ENCODE data around the gene ACSL3.
"Not testable (repeated sequence)": the region's sequence is repeated elsewhere in the genome, so short reads cannot be mapped to it uniquely, and the experiment has no call there.

ACSL3 gene

GRCh38 chr2:222851956-222852617 lies 8.7 kb upstream of the ACSL3 start:
- DNase-seq (ENCODE audit: low read depth), result no peak

- DNase-seq (ENCODE audit: low read depth), result peak; percentile 21
These were observed 5.8 kb upstream of the ACSL3 start for GRCh38 chr2:222854773-222855700.

- DNase-seq (ENCODE audit: low read depth), result peak; percentile 87
These were observed 837 bp upstream of the ACSL3 start for GRCh38 chr2:222859786-222860612.

- DNase-seq (ENCODE audit: low read depth), result peak; percentile 29
These were observed 722 bp downstream of the ACSL3 start for GRCh38 chr2:222861411-222862105.

GRCh38 chr2:222862106-222862908 lies 1.5 kb downstream of the ACSL3 start:
- peak; percentile 63 for DNase-seq (ENCODE audit: low read depth)

- DNase-seq (ENCODE audit: low read depth), result peak; percentile 51
These were observed 2.2 kb downstream of the ACSL3 start for GRCh38 chr2:222862909-222863544.

GRCh38 chr2:222864296-222864695 lies 3.5 kb downstream of the ACSL3 start:
- peak; percentile 69 for DNase-seq (ENCODE audit: low read depth)

- DNase-seq (ENCODE audit: low read depth), result no peak
These were observed 4.5 kb downstream of the ACSL3 start for GRCh38 chr2:222865301-222865700.

- DNase-seq (ENCODE audit: low read depth), result no peak
These were observed 5.6 kb downstream of the ACSL3 start for GRCh38 chr2:222866358-222866960.

GRCh38 chr2:222868560-222869251 lies 7.9 kb downstream of the ACSL3 start:
- not testable (repeated sequence) for DNase-seq (ENCODE audit: low read depth)

- DNase-seq (ENCODE audit: low read depth), result no peak
These were observed 8.4 kb downstream of the ACSL3 start for GRCh38 chr2:222869252-222869560.

- no peak for DNase-seq (ENCODE audit: low read depth)
These were observed 10.5 kb downstream of the ACSL3 start for GRCh38 chr2:222871291-222871690.

- no peak for DNase-seq (ENCODE audit: low read depth)
These were observed 11.7 kb downstream of the ACSL3 start for GRCh38 chr2:222872551-222872950.

GRCh38 chr2:222875482-222875881 lies 14.6 kb downstream of the ACSL3 start:
- no peak for DNase-seq (ENCODE audit: low read depth)

- no peak for DNase-seq (ENCODE audit: low read depth)
These were observed 16.1 kb downstream of the ACSL3 start for GRCh38 chr2:222876947-222877346.

GRCh38 chr2:222877556-222878300 lies 16.9 kb downstream of the ACSL3 start:
- DNase-seq (ENCODE audit: low read depth), result no peak

GRCh38 chr2:222878301-222878876 lies 17.6 kb downstream of the ACSL3 start:
- no peak for DNase-seq (ENCODE audit: low read depth)

- DNase-seq (ENCODE audit: low read depth), result peak; percentile 82
These were observed 18.2 kb downstream of the ACSL3 start for GRCh38 chr2:222878877-222879603.
